Lower leg skin (tissue), 3 donors: ENCODE results near the gene ZC3H12C.

Experiments
- CTCF ChIP-seq, 3 donors: fragments of 450-650 bp; IDR thresholded peaks; one replicate each; pipeline ENCODE4 v1.5.1; 2016; ENCODE audit warnings: antibody characterized with exemption in 3 of 3, mild to moderate bottlenecking in 3 of 3, moderate library complexity in 2 of 3
- POLR2A ChIP-seq, 2 donors: fragments of 450-650 bp; IDR thresholded peaks; one replicate each; pipeline ENCODE4 v1.6.1; 2016 to 2017; ENCODE audit warnings: antibody characterized with exemption in 2 of 2, mild to moderate bottlenecking in 1 of 2, moderate library complexity in 1 of 2

GRCh38 chr11:110196884-110197420, 103.8 kb downstream of the ZC3H12C start:
- TF ChIP-seq CTCF (IDR thresholded peaks at IDR 0.05), result no peak
- TF ChIP-seq POLR2A (IDR thresholded peaks at IDR 0.05), result no peak
